NCI-H345 (cell line): Measurements from ENCODE around the gene UPK3BL2.
"Not testable (repeated sequence)": the region's sequence is repeated elsewhere in the genome, so short reads cannot be mapped to it uniquely, and the experiment has no call there.

Experiments used
- DNase-seq: peaks from one replicate; lab custom pipeline; 2025; lab: John Stamatoyannopoulos, UW

The UPK3BL2 gene

GRCh38 chr7:102527822-102528793, 15.4 kb downstream of the UPK3BL2 start:
- not testable (repeated sequence) for DNase-seq

DNA sequence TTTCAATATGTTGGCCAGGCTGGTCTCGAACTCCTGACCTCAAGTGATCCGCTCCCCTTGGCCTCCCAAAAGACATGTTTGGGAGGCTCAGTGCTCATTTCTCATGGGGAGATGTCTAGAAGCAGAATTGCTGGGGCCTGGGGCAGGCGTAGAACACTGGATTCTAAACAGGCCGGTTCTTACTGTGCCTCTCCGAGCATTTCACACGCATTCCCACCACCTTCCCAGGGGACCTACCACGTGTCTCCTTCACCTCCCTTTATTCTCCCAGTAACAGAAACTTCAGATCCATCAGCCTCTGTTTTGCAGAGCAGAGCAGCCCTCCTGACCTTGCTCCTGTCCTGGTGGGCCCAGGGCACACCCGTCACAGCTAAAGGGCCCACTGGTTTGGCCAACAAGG, 16.3 kb downstream of the UPK3BL2 start:
- DNase-seq = not testable (repeated sequence)

DNA sequence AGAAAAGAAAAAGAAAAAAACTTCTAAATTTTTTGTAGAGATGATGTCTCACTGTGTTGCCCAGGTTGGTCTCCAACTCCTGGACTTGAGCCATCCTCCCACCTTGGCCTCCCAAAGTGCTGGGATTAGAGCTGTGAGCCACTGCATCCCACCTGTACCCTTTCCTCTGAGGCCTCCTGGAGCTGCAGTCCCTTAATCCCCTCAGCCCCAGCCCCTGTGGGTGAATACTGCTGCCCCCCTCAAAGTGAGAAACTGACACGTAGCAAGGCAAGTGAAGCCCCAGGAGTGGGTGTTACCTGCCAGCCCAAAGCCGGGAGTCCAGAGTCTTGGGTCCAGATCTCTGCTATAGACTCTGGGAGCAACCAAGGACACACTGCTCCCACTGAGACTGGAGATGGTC, 18.7 kb downstream of the UPK3BL2 start:
- not testable (repeated sequence) for DNase-seq

DNA sequence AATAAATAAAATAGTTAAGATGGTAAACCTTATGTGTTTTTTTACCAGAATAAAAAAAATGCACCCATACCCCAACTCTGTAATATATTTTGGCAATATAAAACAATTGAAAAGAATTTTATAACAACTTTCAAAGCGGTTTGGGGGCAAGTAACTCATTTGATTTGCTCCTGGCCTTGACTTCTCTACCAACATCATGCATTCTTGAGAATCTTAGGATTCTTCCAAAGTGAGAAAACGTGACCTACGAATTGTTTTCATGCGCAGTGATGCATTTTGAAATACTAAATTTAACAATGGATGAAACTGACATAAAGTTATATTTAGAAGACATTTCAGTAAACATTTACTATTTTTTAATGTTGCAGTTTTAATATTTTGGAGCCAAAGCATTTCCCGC, 22.7 kb downstream of the UPK3BL2 start:
- not testable (repeated sequence) for DNase-seq

GRCh38 chr7:102517550-102518147, 25.8 kb downstream of the UPK3BL2 start, which contains the start of gene RASA4B:
TSS of gene RASA4B (minus strand) at chr7:102517777. CDS start at chr7:102517710, 67 bp downstream.
- DNase-seq = not testable (repeated sequence)

DNA sequence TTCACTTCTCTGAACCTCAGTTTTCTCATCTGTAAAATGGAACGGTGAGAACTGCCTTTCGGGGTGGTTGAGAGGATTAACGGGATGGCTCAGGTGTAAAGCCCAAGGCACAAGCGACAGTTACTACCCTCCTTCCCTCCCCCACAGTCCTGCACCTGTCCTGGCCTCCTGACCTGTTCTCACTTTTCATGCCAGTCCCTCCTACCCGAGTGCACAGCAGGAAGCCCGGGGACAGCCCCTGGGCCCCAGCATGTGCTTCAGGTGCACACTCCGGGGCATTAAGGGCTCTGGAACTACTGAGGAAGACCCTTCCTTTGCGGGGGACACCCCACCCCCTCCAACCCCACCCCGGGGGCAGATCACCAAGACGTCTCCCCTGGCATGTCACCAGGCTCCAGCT, 26.5 kb downstream of the UPK3BL2 start:
- not testable (repeated sequence) for DNase-seq

GRCh38 chr7:102515889-102516288, 27.6 kb downstream of the UPK3BL2 start:
- not testable (repeated sequence) for DNase-seq

DNA sequence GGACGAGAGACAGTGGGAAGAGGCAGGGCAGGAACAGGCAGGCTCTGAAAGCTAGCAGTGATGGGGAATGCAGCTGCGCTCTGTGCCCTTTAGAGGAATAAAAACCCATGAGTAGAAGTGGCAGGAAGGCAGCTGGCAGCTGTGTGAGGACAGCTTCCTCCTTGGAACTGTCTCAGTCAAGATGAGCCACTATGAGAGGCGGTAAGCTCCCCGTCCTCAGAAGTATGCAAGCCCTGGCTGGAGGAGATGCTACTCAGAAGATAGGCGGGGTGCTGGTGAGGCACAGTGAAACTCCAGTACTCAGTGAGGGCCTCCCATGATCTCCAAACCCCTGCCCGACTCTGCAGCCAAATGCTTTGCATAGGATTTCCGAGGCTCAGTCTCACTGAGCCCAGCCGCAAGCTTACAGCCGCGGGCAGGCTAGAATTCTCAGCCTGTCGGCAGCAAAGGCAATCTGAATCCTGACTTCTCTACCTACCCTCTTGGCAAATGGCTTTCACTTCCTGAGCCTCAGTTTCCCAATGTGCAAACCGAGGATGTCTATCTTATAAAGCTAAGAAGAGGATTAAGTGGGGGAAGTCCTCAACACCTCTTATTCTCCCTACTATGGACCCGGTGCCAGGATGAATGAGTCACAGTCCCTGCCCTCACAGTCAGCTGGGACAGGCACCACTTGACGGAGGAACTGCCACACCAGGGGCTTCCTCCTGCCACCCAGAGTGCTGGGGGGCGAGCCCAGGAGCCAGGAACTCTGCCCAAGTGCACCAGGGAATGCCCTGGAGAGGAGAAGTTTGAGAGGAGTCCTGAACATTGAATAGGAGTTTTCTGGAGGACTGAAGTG, 28.4 kb downstream of the UPK3BL2 start:
- not testable (repeated sequence) for DNase-seq

- DNase-seq = not testable (repeated sequence)
Measured at GRCh38 chr7:102512642-102513221, 30.8 kb downstream of the UPK3BL2 start.

GRCh38 chr7:102511860-102512522, 31.5 kb downstream of the UPK3BL2 start:
- DNase-seq = not testable (repeated sequence)

DNA sequence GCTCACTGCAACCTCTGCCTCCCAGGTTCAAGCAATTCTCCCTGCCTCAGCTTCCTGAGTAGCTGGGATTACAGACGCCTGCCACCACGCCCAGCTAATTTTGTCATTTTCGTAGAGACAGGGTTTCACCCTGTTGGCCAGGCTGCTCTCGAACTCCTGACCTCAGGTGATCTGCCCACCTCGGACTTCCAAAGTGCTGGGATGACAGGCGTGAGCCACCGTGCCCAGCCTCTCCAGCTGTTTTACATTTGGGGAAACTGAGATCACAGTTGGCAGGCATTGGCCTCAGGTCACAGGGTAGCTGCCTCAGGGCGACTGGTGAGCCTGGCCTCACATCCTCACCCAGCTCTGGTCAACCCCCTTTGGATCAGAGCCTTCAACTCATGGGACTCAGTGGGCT, 32.9 kb downstream of the UPK3BL2 start:
- not testable (repeated sequence) for DNase-seq

GRCh38 chr7:102507410-102508088, 35.9 kb downstream of the UPK3BL2 start:
- DNase-seq = not testable (repeated sequence)

DNA sequence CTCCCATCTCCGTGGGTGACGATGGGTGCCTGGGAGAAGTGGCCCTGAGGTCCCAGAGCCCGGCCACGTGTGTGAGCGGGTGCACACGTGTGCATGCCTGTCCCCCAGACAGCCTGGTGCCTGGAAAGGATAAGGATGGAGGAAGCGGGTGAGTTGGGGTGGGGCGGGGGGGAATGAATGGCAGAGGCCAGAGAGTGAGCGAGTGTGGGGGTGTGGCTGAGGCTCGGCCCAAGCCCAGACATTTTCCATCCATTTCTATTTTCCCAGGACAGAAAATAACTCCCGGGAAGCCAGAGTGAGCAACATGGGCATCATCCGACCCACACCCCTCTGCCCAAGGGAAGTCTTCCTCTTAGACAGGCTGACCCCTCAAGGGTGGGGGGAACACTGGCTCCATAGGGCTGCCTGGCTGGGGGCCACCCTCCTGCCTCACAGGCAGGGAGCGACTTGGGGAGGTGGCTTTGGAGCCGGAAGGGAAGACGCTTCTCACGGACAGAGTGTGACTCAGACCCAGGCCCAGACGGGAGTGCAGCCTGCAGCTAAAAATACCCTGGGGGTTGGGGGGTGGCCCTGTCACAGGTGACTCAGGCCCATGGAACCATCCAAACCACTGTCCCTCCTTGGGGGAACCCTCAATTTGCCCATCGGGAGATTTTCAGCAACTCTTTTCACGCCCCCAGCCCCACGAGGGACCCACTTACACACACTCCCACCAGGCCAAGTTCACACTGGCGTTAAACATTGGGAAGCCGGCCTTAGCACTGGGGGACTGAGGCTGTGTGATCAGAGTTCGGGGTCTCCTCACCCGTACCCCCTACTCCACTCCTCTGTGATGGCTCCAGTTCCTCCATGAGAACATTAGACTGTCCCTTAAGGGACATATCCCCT, 38.0 kb downstream of the UPK3BL2 start:
- not testable (repeated sequence) for DNase-seq

DNA sequence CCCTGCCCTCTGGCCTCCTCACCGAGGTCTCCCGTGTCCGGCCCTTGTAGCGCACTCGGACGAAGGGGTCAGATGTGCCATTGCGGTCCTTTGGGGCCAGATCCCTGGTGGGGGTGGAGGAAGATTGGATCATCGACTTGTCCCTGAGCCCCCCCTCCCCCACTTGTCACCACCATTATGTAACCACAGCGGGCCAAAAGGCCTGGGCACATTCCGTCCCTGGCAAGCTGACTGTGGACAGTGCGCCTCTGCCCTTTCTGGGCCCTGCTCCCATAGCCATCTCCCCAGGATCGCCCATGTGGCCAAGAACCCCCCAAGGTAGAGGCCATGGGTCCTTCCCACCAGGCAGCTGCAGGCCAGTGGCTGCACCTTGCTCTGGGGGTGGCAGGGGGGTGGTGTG, 40.4 kb downstream of the UPK3BL2 start:
- DNase-seq = not testable (repeated sequence)

- not testable (repeated sequence) for DNase-seq
Measured at GRCh38 chr7:102498321-102498720, 45.2 kb downstream of the UPK3BL2 start.

GRCh38 chr7:102497308-102497707, 46.2 kb downstream of the UPK3BL2 start:
- DNase-seq = not testable (repeated sequence)

DNA sequence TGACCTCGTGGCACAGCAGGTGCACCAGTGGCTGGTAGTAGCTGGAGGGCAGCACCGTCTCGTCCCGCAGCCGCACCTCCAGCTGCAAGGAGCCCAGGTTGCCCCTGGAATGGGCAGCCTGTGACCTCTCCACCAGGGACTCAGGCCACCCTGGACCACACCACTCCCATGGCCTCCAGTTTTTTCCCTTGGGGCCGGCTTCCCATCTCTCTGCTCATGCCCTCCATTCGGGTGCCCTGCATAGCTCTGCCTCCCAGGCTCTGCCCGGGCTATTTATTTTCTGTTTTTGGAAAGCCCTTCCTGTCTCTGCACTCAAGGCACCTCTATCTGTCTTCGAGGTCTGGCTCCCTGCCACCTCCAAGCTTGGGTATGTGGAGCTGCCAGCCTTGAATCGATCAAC, 46.6 kb downstream of the UPK3BL2 start:
- not testable (repeated sequence) for DNase-seq

- DNase-seq = not testable (repeated sequence)
Measured at GRCh38 chr7:102494473-102495149, 48.9 kb downstream of the UPK3BL2 start.

DNA sequence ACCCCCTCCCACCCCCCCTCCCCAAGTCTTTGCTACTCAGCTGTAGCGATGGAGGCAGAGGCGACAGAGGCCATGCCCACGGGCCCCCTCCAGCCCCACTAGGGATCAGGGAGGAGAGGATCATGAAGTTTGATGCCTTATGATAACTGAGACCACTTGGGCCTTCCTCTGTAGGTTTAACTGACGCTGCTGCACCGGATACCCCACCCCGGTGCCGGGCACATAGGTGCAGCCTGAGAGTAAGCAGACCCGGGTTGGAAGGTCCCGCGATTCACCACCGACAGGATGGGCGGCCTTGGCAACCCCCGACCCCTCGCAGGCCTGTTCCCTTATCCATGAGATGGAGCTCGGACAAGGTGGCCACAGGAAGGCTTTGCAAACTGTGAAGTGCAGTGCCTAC, 49.5 kb downstream of the UPK3BL2 start:
- not testable (repeated sequence) for DNase-seq
